ENCODE measurements around the gene LCN10.
A peak's percentile ranks its signal among the peaks of the same experiment; 100 is the strongest.
"Not testable (repeated sequence)": the region's sequence is repeated elsewhere in the genome, so short reads cannot be mapped to it uniquely, and the experiment has no call there.

Gene LCN10

DNA sequence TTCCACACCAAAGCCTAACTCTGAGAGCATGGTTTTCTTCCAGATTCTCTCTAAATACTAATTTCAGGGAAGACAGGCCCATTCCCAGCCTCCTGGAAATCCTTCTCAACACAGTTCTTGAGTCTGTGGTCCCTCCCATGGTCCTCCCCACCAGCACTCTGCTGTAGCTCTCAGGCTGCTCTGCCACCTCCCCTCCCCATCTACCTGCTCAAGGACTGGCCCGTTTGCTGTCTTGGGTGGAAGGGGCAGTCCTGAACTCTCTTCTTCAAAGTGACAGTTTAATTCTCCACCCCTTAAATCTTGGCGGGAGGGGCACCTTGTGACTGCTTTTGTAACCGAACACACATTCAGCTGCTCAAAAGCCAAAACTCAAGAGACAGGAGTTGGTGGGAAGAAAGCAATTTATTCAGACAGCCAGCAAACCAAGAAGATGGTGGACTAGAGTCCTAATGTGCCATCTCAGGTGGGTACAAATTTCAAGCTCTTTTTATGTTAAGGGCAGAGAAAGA lies 29.2 kb upstream of the LCN10 start:
- DNase-seq, result no peak

DNA sequence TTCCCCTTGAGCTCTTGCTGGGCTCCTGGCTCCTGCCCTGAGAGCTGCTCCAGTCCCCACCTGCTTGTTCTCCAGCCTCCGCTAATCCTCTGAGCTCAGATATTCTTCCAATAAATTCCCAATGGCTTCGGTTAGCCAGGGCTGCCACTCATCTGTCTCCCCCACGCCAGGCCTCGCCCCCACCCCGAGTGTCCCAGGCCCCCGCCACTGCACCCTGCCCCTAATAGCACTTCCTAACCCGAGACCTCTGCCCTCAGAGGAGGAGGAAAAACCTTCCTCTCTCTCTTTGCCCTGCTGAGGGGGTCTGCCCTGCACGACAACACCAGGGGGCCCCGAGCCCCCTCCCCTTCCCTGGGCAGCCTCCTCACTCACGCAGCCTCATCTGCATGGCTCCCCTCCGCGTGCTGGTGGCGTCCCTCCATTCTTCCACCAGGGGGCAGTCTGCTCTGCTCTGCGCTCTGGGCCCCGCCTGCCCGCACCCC lies 27.0 kb upstream of the LCN10 start:
- no peak for DNase-seq

GRCh38 chr9:136766410-136767120 lies 23.8 kb upstream of the LCN10 start:
- DNase-seq, result peak; percentile 65

DNA sequence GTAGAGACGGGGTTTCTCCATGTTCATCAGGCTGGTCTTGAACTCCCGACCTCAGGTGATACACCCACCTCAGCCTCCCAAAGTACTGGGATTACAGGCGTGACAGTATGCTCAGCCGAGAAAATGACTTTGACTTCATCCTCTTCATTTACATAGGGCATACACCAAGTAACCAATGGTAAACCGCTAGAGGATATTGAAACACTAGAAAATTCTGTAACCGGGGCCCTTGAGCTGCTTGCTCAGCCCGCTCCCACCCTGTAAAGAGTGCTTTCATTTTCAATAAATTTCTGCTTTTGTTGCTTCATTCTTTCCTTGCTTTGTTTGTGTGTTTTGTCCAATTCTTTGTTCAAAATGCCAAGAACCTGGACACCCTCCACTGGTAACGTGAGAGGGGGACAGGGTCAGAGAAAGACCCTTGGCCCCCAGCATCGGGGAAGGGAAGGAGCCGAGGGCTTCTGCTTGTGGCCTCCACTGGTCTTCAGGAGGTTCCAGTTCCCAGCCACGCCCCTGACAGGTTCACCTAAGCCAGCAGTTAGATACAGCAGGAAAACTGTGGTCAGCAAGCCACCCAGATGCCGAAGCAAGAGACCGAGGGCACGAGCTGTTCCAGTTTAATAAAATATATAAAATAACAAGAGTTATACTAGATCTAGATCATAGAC lies 23.1 kb upstream of the LCN10 start:
- not testable (repeated sequence) for DNase-seq

DNA sequence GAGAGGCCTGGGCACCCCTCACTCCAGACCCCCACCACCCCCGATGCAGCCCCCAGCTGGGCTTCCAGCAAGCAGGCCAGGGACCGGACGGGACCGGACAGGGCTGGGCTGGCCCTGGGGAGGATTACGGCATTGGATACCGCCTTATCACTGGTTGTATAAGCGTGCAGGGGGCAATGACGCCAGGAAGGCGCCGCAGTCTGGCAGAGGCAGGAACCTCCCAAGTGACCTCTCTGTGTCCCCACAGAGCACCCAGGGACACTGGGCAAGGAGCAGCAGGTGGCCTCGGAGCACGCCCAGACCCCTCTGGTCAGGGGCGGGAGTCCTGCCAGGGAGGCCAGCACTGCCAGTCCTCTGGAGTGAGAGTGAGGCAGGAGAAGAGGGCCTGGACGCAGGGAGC lies 22.3 kb upstream of the LCN10 start:
- DNase-seq, result no peak

- DNase-seq, result no peak
Observed at GRCh38 chr9:136764301-136764891, 21.7 kb upstream of the LCN10 start, which contains the start of gene LCN15. Gene LCN15 (minus strand): TSS chr9:136764518. CDS start chr9:136764488, 30 bp downstream.

GRCh38 chr9:136763649-136764035 lies 20.9 kb upstream of the LCN10 start:
- DNase-seq, result no peak

GRCh38 chr9:136762915-136763648 lies 20.3 kb upstream of the LCN10 start:
- peak; percentile 58 for DNase-seq

DNA sequence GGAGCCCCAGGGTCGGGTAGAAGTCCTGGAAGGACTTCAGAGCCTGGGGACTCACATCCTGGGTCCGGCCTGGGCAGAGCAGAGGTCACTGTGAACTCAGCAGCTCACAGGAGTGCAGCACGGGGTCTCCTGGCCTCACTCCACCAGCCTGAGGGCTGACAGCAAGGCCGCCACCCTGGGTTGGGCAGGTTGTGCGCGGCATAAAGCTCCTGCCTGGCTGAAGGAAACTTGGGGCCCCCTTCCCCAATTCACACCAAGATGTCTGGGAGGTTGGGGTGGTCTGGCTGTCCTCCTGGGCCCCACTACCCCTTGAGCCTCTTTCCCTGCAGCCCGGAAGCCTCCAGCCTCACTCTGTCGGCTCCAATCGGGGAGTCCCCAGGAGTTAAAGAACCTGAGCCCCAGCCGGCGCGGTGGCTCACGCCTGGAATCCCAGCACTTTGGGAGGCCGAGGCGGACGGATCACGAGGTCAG lies 19.5 kb upstream of the LCN10 start:
- no peak for DNase-seq

GRCh38 chr9:136761545-136761981 lies 18.8 kb upstream of the LCN10 start:
- DNase-seq, result peak; percentile 18

- not testable (repeated sequence) for DNase-seq
Observed at GRCh38 chr9:136760834-136761544, 18.2 kb upstream of the LCN10 start.

DNA sequence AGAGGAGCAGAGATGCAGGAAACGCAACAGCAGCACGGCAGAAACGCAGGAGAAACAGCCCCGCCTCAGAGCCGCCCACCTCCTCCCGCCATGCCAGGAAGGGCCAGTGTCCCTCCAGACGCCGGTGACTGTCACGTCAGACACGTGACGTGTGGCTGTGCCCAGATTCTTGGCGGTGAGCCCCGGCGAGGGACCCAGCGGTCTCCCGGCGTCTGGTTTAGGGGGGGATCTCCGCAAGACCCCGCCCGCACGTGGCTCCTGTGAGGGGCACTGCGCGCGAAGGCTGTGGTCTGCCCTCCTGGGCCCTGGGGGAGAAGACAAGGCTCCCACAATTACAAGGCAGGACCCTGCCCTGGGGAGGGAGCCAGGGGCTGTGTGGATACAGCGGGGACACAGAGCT lies 17.7 kb upstream of the LCN10 start:
- DNase-seq, result no peak

DNA sequence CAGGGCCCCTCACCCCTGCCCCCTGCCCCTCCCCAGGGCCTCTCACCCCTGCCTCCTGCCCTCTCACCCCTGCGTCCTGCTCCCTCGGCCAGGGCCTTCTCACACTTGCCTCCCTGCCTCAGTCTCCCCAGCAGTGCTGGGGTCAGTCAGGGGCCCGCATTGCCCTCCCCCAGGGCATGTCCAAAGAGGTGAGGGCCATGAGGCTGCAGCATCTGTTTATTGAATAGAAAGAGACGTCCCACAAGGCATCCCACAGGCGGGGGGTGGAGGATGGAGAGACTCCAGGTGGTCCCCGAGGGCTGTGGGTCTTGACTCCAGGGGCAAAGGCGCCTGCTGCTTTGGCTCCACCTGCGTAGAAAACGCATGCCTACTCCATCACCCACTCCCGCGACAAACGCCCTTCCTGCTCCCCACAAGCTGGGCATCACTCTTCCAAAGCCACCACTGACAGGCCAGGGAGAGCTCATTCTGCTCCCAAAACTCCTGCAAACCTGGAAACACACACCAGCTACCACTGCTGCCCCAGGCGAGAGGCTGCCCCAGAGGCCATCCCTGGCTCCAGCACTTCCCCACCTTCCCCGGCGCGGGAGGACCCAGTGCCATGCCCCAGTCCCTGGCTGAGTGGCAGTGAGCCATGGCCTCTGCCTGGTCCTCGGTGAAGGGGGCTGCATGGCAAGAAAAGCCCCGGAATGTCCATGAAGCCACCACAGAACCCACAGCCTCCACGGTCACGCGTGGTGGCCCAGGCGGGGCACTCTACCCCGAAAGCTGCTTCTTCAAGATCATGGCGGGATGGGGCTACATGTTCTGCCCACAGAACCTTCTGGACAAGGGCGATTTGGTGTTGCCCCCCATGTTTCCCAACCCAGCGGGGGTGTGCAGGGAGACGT lies 16.9 kb upstream of the LCN10 start:
- peak; percentile 13 for DNase-seq

GRCh38 chr9:136759001-136759400 lies 16.3 kb upstream of the LCN10 start:
- DNase-seq, result peak; percentile 9

GRCh38 chr9:136757751-136758140 lies 15.0 kb upstream of the LCN10 start:
- no peak for DNase-seq

DNA sequence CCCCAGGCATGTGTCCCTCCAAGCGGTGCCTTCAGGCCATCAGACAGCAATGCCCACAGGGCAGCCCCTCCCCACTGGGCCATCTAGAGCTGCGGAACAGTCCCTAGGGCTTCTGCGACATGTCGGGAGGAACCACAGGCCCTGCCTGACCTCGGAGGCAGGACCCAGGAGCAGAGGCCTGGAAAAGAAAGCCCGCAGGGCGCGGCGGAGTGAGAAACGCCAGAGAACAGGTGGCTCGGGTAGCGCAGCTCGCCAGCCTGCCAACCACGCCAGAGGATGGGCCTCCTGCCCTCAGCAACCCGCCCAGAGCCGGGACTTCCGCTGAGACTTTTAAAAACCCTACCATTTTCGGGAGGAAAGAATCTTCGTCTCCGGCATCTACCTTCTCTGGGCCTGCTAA lies 14.6 kb upstream of the LCN10 start:
- DNase-seq, result no peak

DNA sequence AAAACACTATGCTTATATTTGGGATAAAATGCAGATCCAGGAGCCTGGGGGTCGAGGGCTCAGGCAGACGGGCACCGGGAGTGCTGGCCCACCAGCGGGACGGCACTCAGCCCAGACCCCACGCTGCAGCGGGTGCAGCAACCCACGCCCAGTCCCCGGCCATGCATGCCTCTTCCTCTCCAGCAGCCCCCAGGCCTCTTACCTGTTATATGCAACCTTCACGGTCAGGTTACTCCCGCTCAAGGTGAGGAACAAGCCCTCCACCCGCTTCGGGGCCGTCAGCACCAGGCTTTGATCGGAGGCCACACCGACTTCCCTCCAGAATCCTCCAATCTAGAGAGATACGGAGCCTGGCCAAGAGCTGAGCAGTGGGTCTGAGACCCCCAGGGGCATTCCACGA lies 14.1 kb upstream of the LCN10 start:
- DNase-seq, result no peak

DNA sequence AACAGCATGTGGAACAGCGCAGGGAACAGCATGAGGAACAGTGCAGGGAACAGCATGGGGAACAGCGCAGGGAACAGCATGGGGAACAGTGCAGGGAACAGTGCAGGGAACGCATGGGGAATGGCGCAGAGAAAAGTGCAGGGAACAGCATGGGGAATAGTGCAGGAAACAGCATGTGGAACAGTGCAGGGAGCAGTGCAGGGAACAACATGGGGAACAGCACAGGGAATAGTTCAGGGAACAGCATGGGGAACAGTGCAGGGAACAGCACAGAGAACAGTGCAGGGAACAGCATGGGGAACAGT lies 13.3 kb upstream of the LCN10 start:
- DNase-seq, result no peak

DNA sequence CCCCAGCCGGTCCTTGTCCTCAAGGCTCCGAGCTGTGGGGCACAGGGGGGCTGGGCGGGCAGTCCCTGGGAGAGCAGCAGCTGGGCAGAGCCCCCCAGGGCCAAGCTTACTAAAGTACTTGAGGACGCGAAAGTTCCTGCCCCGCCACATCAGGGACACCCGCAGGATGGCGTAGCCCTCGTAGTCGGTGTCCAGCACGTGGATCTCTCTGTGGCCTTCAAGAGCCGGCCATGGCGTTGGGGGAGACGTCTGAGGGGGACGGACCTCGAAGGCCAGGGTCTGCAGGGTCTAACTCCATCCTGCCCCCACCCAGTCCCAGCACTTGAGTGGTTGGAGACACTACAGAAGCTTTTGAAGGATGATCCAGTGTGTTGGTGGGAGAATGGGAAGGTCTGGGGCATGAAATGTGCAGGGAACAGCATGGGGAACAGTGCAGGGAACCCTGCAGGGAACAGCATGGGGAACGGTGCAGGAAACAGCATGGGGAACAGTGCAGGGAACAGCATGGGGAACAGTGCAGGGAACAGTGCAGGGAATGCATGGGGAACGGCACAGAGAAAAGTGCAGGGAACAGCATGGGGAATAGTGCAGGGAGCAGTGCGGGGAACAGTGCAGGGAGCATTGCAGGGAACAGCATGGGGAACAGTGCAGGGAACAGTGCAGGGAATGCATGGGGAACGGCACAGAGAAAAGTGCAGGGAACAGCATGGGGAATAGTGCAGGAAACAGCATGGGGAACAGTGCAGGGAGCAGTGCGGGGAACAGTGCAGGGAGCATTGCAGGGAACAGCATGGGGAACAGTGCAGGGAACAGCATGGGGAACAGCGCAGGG lies 12.8 kb upstream of the LCN10 start:
- DNase-seq, result not testable (repeated sequence)

DNA sequence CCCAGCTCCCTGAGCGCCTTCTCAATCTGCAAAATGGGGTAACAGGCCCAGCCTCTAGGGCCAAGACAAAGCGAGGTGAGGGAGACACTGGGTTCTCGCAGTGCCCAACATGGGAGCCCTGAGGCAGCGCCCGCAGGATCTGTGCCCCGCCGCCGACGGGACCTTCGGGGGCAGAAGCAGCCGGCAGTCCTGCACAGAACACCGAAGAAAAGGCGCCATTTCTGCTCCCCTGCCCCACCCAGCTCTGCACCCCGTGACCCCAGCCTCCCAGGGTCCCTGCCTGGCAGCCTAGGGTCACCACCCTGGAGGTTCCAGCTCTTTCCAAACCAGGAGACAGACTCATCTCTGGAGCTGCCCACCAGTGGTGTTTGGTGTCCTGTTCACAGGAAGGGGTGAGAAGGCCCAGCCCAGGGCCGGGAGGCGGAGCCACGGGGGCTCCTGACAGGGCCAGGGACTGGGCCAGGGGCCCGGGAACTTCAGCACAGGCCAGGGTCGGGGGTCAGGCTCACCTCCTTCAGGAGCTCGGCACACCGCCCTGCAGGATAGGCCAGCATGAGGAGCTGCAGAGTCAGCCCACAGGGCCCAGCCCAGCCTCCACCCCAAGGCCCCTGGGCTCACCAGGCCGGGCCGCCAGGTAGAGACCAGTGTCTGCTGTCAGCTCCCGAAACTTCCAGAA lies 12.0 kb upstream of the LCN10 start:
- no peak for DNase-seq

All from femur (tissue), 1 donor.